NCI-H510A (cell line): ENCODE measurements around the gene STIP1.

Experiments
- DNase-seq: peaks from one replicate; lab custom pipeline; 2025; lab: John Stamatoyannopoulos, UW

Gene STIP1

GRCh38 chr11:64250415-64251015, 64.5 kb downstream of the STIP1 start:
- DNase-seq: no peak

DNA sequence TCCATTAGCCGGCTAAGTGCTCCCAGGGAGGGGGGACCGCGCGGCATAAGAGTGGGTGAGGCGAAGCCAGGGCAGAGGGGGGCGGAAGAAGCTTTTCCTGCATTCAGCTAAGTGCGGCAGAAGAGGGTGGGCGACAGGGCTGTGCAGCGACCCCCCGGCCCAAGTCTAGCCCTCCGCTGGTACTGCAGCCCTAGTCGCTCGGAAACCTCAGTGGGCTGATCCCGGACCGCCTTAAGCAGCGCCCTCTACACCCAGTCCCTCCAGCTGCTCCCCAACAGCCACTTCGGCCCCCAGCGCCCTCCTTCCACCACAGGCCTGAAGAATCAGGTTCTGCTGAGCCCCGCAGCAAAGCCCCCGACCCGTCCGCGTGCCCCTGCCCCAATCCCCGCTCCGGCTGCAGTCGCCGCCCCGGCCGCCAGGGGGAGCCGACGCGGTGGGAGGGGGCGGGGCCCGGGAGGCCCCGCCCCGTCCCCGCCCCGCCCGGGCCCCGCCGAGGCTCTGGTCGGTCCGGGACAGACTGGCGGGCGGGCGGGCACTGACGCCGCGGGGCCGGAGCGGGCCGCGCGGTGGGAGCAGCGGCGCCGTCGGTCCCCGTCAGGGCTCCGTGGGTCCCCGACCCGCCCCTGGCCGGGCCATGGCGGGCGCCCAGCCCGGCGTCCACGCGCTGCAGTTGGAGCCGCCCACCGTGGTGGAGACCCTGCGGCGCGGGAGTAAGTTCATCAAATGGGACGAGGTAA, 65.2 kb downstream of the STIP1 start, which contains the start of gene PLCB3:
Gene PLCB3 (plus strand): TSS at position 515 of the 737 bp plus-strand sequence. CDS start 120 bp downstream, at position 635.
- no peak for DNase-seq

DNA sequence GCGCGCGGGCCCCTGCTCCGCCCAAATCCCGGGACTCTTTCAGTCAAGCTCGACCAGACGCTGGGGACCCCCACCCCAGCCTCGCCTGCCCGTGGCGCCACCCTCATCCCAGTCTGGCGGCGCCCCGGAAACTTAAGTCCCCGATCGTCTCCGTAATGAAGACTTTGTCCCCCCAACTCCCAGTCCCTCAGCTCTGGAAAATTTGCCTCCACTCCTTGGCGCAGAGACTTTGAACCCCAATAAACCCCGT, 65.7 kb downstream of the STIP1 start:
- DNase-seq: no peak

DNA sequence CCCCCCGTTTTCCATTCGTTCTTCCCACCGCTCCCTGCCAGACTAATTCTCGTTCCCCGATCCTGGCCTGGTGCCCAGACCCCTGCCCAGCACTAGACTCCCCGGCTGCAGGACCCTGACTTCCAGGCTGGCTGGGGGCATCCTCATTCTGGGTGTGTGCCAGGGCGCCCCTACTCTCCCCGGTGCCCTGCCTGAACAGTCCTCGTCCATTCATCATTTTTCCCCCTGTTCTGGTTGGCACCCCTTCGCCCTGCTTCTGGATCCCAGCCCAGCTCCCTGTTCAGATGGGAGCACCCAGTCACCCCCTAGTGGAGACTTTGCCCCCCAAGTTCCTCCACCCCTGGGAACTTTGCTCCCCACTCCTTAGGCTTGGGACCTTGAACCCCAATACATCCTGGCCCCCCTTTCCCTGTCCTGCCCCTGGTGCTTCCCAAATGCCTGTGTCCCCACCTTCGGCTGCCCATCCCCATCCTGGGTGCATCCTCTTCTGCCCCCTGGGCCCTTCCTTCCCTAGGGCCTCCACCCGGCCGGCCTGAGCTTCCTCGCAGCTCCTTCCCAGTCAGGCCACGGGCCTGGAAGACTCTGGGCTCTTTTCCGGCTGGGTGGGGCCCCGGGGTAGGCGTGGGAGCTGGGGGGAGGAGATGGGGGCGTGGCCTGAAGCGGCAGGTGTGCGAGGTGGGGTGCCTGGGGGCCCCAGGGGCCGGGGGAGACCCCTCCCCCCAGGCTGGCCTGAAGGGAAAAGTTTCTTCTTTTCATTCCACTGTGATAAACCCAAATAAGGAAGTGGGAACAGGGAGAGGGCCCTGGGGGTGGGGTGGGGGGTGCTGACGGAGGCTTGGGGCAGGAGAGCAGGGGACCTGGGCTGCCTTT, 66.3 kb downstream of the STIP1 start:
- DNase-seq: no peak

DNA sequence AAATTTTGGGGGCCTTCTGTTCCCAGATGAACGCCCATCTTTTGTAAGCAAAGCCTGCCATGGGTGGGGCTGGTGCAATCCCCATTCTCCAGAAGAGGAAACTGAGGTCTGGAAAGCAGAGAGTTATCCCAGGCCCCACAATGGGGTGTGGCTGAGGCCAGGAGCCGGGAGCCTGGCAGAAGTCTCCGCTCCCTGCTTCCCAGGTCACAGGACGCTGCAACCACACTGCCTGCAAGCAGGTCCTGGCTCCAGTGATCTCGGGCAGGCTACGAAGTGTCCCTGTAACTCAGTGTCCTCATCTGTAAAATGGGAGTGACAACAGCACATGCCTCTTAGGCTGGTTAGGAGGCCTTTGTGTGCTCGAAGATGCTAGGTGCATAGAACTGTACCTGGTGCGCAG, 67.1 kb downstream of the STIP1 start:
- DNase-seq: no peak

- no peak for DNase-seq
Measured at GRCh38 chr11:64253481-64253880, 67.5 kb downstream of the STIP1 start.
